Endothelial cell of umbilical vein (primary cell): ENCODE measurements around the gene RASD2. TPM values are rescaled to one million over a fixed set of nuclear protein-coding genes. Genes with fewer than 3 reads are reported as not detected.

Experiments used
- BruUV-seq: library from RNA; stranded (reverse); fragments of 400-500 nt; replicated peaks from 2 replicates; lab custom pipeline; 2021; lab: Mats Ljungman, UMichigan
- CTCF ChIA-PET: fragments of 300-600, 350-600 bp; sonication (Branson Sonifier 250); formaldehyde crosslinking; loops from one replicate; lab custom pipeline; 2021; ENCODE audit warnings: antibody characterized with exemption, inconsistent platforms; lab: Charles Lee
- POLR2A ChIA-PET: fragments of 300-600, 350-600 bp; sonication (Branson Sonifier 250); formaldehyde crosslinking; loops from one replicate; lab custom pipeline; 2021; ENCODE audit warnings: antibody characterized with exemption, inconsistent platforms; lab: Charles Lee
- DNase-seq: peaks from one replicate; pipeline ENCODE4 v3.0.0-alpha.2; 2011; ENCODE audit warnings: low read depth, low spot score
- FAIRE-seq: peaks from 2 replicates; lab custom pipeline; 2011; peaks lifted over from hg19 to GRCh38; lab: Jason Lieb, UNC
- H2AFZ ChIP-seq: 2 replicates; pipeline ENCODE4 v1.6.0; 2012; ENCODE audit warnings: low read depth, low read length, control low read depth, inconsistent platforms
- H3K27ac ChIP-seq: 2 replicates; pipeline ENCODE4 v1.5.1; 2011; ENCODE audit warnings: low read depth, mild to moderate bottlenecking, control low read depth, low read length, moderate library complexity; ENCODE audit not compliant: insufficient read depth
- H3K27me3 ChIP-seq, 2 experiments: 2 replicates each; pipeline versions ENCODE4 v1.6.0 to v1.6.1; 2011; ENCODE audit warnings: low read length in 2 of 2, mixed read lengths in 1 of 2; ENCODE audit not compliant: control insufficient read depth in 2 of 2, insufficient read depth in 2 of 2
- H3K36me3 ChIP-seq, 2 experiments: 2 replicates in 1 of 2; 3 replicates in 1 of 2; pipeline ENCODE4 v1.5.1; 2011; ENCODE audit warnings: low read length in 2 of 2, mild to moderate bottlenecking in 1 of 2, moderate library complexity in 1 of 2; ENCODE audit not compliant: control insufficient read depth in 2 of 2, insufficient read depth in 2 of 2; ENCODE audit errors: extremely low read depth in 1 of 2
- H3K4me1 ChIP-seq: 3 replicates; pipeline ENCODE4 v1.5.1; 2011; ENCODE audit warnings: mild to moderate bottlenecking, low read length; ENCODE audit not compliant: control insufficient read depth, insufficient read depth; ENCODE audit errors: extremely low read depth
- H3K4me2 ChIP-seq: 2 replicates; pipeline ENCODE4 v1.6.1; 2011; ENCODE audit warnings: low read length, control low read depth, mixed read lengths; ENCODE audit not compliant: insufficient read depth
- H3K4me3 ChIP-seq, 3 experiments: fragments of 200-600 bp in 1 of 3; sonication (generic), shearing (Covaris generic) in 1 of 3; replicated peaks in 1 of 3; 2 replicates each; pipeline ENCODE4 v1.5.1; 2011 to 2016; ENCODE audit warnings: control low read depth in 3 of 3, low read length in 3 of 3, mild to moderate bottlenecking in 2 of 3, inconsistent platforms in 1 of 3, low read depth in 1 of 3, moderate library complexity in 1 of 3; ENCODE audit not compliant: insufficient read depth in 1 of 3
- H3K79me2 ChIP-seq: 2 replicates; pipeline ENCODE4 v1.6.0; 2012; ENCODE audit warnings: low read length, inconsistent platforms; ENCODE audit not compliant: control insufficient read depth, insufficient read depth
- H3K9ac ChIP-seq: replicated peaks from 2 replicates; pipeline ENCODE3; 2011; ENCODE audit warnings: low read length, control low read depth; ENCODE audit not compliant: insufficient read depth; ENCODE audit errors: extremely low read depth
- H3K9me1 ChIP-seq: replicated peaks from 3 replicates; pipeline ENCODE4 v1.6.0; 2011; ENCODE audit warnings: mild to moderate bottlenecking, low read length; ENCODE audit not compliant: control insufficient read depth, insufficient read depth; ENCODE audit errors: extremely low read depth
- H3K9me3 ChIP-seq: replicated peaks from 2 replicates; pipeline ENCODE4 v1.5.1; 2012; ENCODE audit warnings: low read length, inconsistent platforms; ENCODE audit not compliant: control insufficient read depth, insufficient read depth
- H4K20me1 ChIP-seq: replicated peaks from 2 replicates; pipeline ENCODE3; 2011; ENCODE audit warnings: mild to moderate bottlenecking, low read length; ENCODE audit not compliant: control insufficient read depth, insufficient read depth; ENCODE audit errors: extremely low read depth
- CTCF ChIP-seq, 2 donors: IDR thresholded peaks; 1 replicate in 1 of 2; 2 replicates in 1 of 2; pipeline ENCODE4 v1.5.1; 2011; ENCODE audit warnings: low read length in 2 of 2, mild to moderate bottlenecking in 2 of 2, moderate library complexity in 2 of 2, control low read depth in 1 of 2, inconsistent platforms in 1 of 2, low read depth in 1 of 2; ENCODE audit not compliant: insufficient read depth in 1 of 2; ENCODE audit errors: extremely low read depth in 1 of 2
- EZH2 ChIP-seq: IDR thresholded peaks from 2 replicates; pipeline ENCODE4 v1.6.1; 2012; ENCODE audit warnings: borderline replicate concordance, low read depth, mild to moderate bottlenecking, moderate library complexity, low read length, inconsistent platforms; ENCODE audit not compliant: severe bottlenecking
- FOS ChIP-seq: IDR thresholded peaks from 2 replicates; pipeline ENCODE4 v1.6.1; 2011; ENCODE audit warnings: mild to moderate bottlenecking, low read length, moderate library complexity, borderline replicate concordance; ENCODE audit not compliant: insufficient read depth
- GATA2 ChIP-seq: IDR thresholded peaks from 2 replicates; pipeline ENCODE4 v1.7.0; 2011; ENCODE audit warnings: low read depth, mild to moderate bottlenecking, moderate library complexity, mixed read lengths, low read length; ENCODE audit not compliant: insufficient read length, insufficient read depth
- JUN ChIP-seq: IDR thresholded peaks from 2 replicates; pipeline ENCODE4 v1.6.1; 2011; ENCODE audit warnings: borderline replicate concordance, low read depth; ENCODE audit not compliant: insufficient read length, insufficient read depth
- MAX ChIP-seq: IDR thresholded peaks from 2 replicates; pipeline ENCODE4 v1.6.1; 2011; ENCODE audit not compliant: insufficient read depth, insufficient read length
- MYC ChIP-seq: IDR thresholded peaks from one replicate; pipeline ENCODE4 v1.6.1; 2011; ENCODE audit warnings: mild to moderate bottlenecking, low read depth, low read length
- POLR2A ChIP-seq: IDR thresholded peaks from 2 replicates; pipeline ENCODE4 v1.6.1; 2012; ENCODE audit warnings: low read depth, mild to moderate bottlenecking, control low read depth, low read length
- POLR2AphosphoS5 ChIP-seq: IDR thresholded peaks from 2 replicates; pipeline ENCODE4 v1.6.1; 2012; ENCODE audit warnings: low read depth, mild to moderate bottlenecking, control low read depth, low read length, moderate library complexity; ENCODE audit not compliant: insufficient read depth
- dilution Hi-C: fragments of 300-500 bp; cut with MboI; formaldehyde crosslinking; loops from one replicate; pipeline ENCODE4 v1.15.0; 2019; ENCODE audit warnings: low sequenced_read_pairs; ENCODE audit not compliant: extremely low pct_ligation_motif_present
- intact Hi-C: fragments of 100-400 bp; cut with micrococcal nuclease; formaldehyde crosslinking; loops from one replicate; pipeline ENCODE4 v1.10.0; 2022
- polyA plus RNA-seq, 4 experiments: library from polyadenylated mRNA; depleted of rRNA in 3 of 4; stranded (reverse) in 3 of 4; unstranded in 1 of 4; fragments of >200 nt; gene quantifications; 2 replicates each; pipeline versions ENCODE4 v1.2.1 to v1.2.3, GENCODE V29; 2011 to 2012; ENCODE audit warnings: missing spikeins in 1 of 4
- total RNA-seq: library from RNA; stranded (reverse); gene quantifications from 2 replicates; pipeline ENCODE4 v1.2.3, GENCODE V29; 2021

Gene RASD2
- total and polyA plus RNA-seq, 2 donors (not counting 3 experiments of a cell fraction or from before 2014, with no cell fraction given) = not detected

- Histone ChIP-seq H3K27me3 (peaks cover 24 to 26% of the 10 kb centered on the region in 2 experiments), H3K9me3 (no peaks in the 10 kb centered on the region), H3K9me1 (no peaks in the 10 kb centered on the region), H3K4me2 (no peak overlapping the region), H3K9ac (no peak overlapping the region), H2AFZ (no peak overlapping the region), H3K4me1 (peaks cover 9% of the 10 kb centered on the region), H3K79me2 (no peaks in the 10 kb centered on the region), H4K20me1 (no peaks in the 10 kb centered on the region), H3K4me3 (no peak overlapping the region), H3K27ac (no peak overlapping the region), H3K36me3 (no peaks in the 10 kb centered on the region)
- dilution Hi-C loops (no loop called here), intact Hi-C loops (loop anchor here (5.0 kb wide), 1 partner anchor 71 kb away; no protein-coding TSS in a partner anchor)
- ChIA-PET POLR2A (no interaction called here), CTCF (no interaction called here)
- TF ChIP-seq FOS (no peak), POLR2AphosphoS5 (no peak), JUN (no peak), POLR2A (no peak), MAX (no peak), EZH2 (no peak), MYC (no peak), CTCF (IDR thresholded peaks at IDR 0.05; ENCODE audit: extremely low read depth in 1 of 2, insufficient read depth in 1 of 2, low read depth in 1 of 2, low read length in 2 of 2) (no peak), GATA2 (no peak)
- DNase-seq (no peak), FAIRE-seq (no peak)
- no TSS peak for BruUV-seq
Measured at GRCh38 chr22:35543702-35544101, 3.1 kb downstream of the RASD2 start.
